ENCODE data around the gene COMT. TPM values are rescaled to one million over a fixed set of nuclear protein-coding genes. Genes with fewer than 3 reads are reported as not detected.

The COMT gene
- total RNA-seq, 1 experiment from 2014 or later: 196 TPM

GRCh38 chr22:19988965-19989724 lies 47.6 kb downstream of the COMT start:
- BruUV-seq (replicated peaks): no TSS peak

GRCh38 chr22:19989725-19990067 lies 48.1 kb downstream of the COMT start:
- Mint-ChIP-seq H3K9me3 (ENCODE audit: unreplicated experiment) (no peaks in the 10 kb centered on the region), H3K27me3 (ENCODE audit: insufficient read depth, unreplicated experiment) (no peaks in the 10 kb centered on the region), H3K36me3 (ENCODE audit: insufficient read depth, unreplicated experiment) (no peaks in the 10 kb centered on the region), H3K4me3 (ENCODE audit: unreplicated experiment) (no peak overlapping the region), H3K4me1 (ENCODE audit: insufficient read depth, unreplicated experiment) (peaks cover 5% of the 10 kb centered on the region), H3K27ac (ENCODE audit: low read depth, unreplicated experiment) (no peak overlapping the region)
- no TSS peak for BruUV-seq (replicated peaks)
- intact Hi-C loops (cut with micrococcal nuclease): no loop called here
- TF ChIP-seq, protein P1, sequence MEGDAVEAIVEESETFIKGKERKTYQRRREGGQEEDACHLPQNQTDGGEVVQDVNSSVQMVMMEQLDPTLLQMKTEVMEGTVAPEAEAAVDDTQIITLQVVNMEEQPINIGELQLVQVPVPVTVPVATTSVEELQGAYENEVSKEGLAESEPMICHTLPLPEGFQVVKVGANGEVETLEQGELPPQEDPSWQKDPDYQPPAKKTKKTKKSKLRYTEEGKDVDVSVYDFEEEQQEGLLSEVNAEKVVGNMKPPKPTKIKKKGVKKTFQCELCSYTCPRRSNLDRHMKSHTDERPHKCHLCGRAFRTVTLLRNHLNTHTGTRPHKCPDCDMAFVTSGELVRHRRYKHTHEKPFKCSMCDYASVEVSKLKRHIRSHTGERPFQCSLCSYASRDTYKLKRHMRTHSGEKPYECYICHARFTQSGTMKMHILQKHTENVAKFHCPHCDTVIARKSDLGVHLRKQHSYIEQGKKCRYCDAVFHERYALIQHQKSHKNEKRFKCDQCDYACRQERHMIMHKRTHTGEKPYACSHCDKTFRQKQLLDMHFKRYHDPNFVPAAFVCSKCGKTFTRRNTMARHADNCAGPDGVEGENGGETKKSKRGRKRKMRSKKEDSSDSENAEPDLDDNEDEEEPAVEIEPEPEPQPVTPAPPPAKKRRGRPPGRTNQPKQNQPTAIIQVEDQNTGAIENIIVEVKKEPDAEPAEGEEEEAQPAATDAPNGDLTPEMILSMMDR (IDR thresholded peaks at IDR 0.05; ENCODE audit: unreplicated experiment): no peak
- CTCF ChIA-PET: interaction anchor here (1.0 kb wide), 1 partner anchor 37 kb away, joined by 4 read pairs; no protein-coding TSS in a partner anchor
- POLR2A ChIA-PET: no interaction called here
- no peak for DNase-seq (ENCODE audit: unreplicated experiment)

More at GRCh38 chr22:19988965-19989724, 47.6 kb downstream of the COMT start:
- Mint-ChIP-seq H3K4me3 (ENCODE audit: unreplicated experiment) (no peak overlapping the region), H3K27ac (ENCODE audit: low read depth, unreplicated experiment) (no peak overlapping the region), H3K36me3 (ENCODE audit: insufficient read depth, unreplicated experiment) (no peaks in the 10 kb centered on the region), H3K9me3 (ENCODE audit: unreplicated experiment) (no peaks in the 10 kb centered on the region), H3K4me1 (ENCODE audit: insufficient read depth, unreplicated experiment) (peaks cover 10% of the 10 kb centered on the region), H3K27me3 (ENCODE audit: insufficient read depth, unreplicated experiment) (no peaks in the 10 kb centered on the region)
- TF ChIP-seq, protein P1 (IDR thresholded peaks at IDR 0.05; ENCODE audit: unreplicated experiment): no peak
- POLR2A ChIA-PET: no interaction called here
- intact Hi-C loops (cut with micrococcal nuclease): no loop called here
- CTCF ChIA-PET: no interaction called here
- no peak for DNase-seq (ENCODE audit: unreplicated experiment)

DNA sequence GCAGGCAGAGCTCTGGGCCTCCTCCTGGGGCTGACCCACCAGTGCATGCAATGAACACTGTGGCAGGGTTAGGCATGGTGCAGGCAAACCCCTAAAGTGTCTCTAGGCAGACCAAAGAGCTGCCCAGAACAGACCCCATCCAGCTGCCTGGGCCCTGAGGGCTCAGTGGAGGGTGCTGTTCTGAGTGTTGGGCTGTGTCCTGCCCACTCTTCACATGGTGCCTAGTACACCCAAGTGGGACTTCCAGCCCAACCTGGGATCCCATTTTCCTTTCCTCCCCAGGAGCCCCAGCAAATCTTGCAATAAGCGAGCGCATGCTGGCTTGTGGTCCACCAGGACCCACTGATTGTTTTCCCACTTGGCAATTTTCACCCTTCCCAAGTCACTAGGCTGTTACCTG lies 48.6 kb downstream of the COMT start:
- no peak overlapping the region for H3K27ac Mint-ChIP-seq (ENCODE audit: low read depth, unreplicated experiment)
- TF ChIP-seq, protein P1 (IDR thresholded peaks at IDR 0.05; ENCODE audit: unreplicated experiment): no peak
- H3K4me3 Mint-ChIP-seq (ENCODE audit: unreplicated experiment): no peak overlapping the region
- no peaks in the 10 kb centered on the region for H3K36me3 Mint-ChIP-seq (ENCODE audit: insufficient read depth, unreplicated experiment)
- no peak for DNase-seq (ENCODE audit: unreplicated experiment)
- no peaks in the 10 kb centered on the region for H3K27me3 Mint-ChIP-seq (ENCODE audit: insufficient read depth, unreplicated experiment)
- BruUV-seq (replicated peaks): no TSS peak
- intact Hi-C loops (cut with micrococcal nuclease): no loop called here
- CTCF ChIA-PET: interaction anchor here (0.6 to 1.0 kb wide), 3 partner anchors 36 to 428 kb away, joined by 3 to 4 read pairs (median 4); no protein-coding TSS in a partner anchor
- POLR2A ChIA-PET: interaction anchor here (1.1 kb wide), 1 partner anchor 31 kb away, joined by 3 read pairs; the partner anchor contains the start of gene TANGO2
- no peaks in the 10 kb centered on the region for H3K4me1 Mint-ChIP-seq (ENCODE audit: insufficient read depth, unreplicated experiment)
- no peaks in the 10 kb centered on the region for H3K9me3 Mint-ChIP-seq (ENCODE audit: unreplicated experiment)

- TF ChIP-seq, protein P1 (IDR thresholded peaks at IDR 0.05; ENCODE audit: unreplicated experiment): no peak
- no TSS peak for BruUV-seq (replicated peaks)
- H3K27ac Mint-ChIP-seq (ENCODE audit: low read depth, unreplicated experiment): no peak overlapping the region
- no peaks in the 10 kb centered on the region for H3K9me3 Mint-ChIP-seq (ENCODE audit: unreplicated experiment)
- H3K36me3 Mint-ChIP-seq (ENCODE audit: insufficient read depth, unreplicated experiment): no peaks in the 10 kb centered on the region
- no peaks in the 10 kb centered on the region for H3K4me1 Mint-ChIP-seq (ENCODE audit: insufficient read depth, unreplicated experiment)
- intact Hi-C loops (cut with micrococcal nuclease): no loop called here
- H3K4me3 Mint-ChIP-seq (ENCODE audit: unreplicated experiment): no peak overlapping the region
- H3K27me3 Mint-ChIP-seq (ENCODE audit: insufficient read depth, unreplicated experiment): no peaks in the 10 kb centered on the region
- ChIA-PET CTCF (interaction anchor here (0.5 to 1.0 kb wide), 4 partner anchors 36 to 427 kb away, joined by 3 to 4 read pairs (median 4); no protein-coding TSS in a partner anchor), POLR2A (interaction anchor here (1.1 kb wide), 1 partner anchor 31 kb away, joined by 3 read pairs; the partner anchor contains the start of gene TANGO2)
- DNase-seq (ENCODE audit: unreplicated experiment): no peak
These were observed 49.2 kb downstream of the COMT start for GRCh38 chr22:19990609-19991394.

All from MCF 10A (cell line).